Stimulated activated CD8-positive, alpha-beta memory T cell treated with anti-CD3 and anti-CD28 coated beads, Interleukin-2, amount 100 ng/mL, for 48 hours (primary cell): ENCODE data around the gene MBP.
"Not testable (repeated sequence)": the region's sequence is repeated elsewhere in the genome, so short reads cannot be mapped to it uniquely, and the experiment has no call there.

Experiments used
- DNase-seq, 2 donors: peaks; one replicate each; pipeline ENCODE4 v3.0.0-alpha.2; 2020; ENCODE audit warnings: low read depth in 2 of 2

The MBP gene

DNA sequence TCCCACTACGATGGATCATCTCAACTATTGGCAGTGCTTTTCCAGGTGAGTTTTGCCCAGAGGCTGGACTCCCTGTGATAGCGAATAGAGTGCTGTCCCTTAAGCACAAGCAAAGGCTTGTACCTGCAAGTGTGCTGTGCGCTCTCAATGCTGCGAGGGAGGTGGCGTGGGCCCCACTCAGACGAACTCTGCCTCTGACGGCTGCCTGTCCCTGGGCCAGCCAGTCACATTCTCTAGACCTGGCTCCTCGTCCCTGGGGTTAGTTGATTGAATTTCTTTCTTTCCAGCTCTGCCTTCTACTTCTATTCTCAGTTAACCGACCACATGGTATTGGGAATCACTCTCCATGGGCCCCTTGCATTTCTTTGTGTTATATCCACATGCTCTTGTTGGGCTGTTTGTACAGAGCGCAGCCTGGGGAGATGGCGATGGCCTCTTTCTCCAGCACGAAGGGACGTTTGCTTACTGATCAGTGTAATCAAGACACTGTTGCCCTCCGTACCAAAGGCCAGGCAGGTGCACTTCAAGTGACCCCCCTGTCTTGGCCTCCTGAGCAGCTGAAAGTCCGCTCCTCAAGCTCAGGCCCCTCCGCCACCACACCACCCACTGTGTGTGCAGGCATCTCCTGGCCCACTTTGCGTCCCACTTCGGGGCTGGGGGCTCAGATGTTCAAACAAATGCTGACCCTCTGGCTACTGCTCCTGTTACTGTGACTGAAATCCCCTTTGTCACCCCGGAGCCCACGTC, 158.9 kb downstream of the MBP start:
- no peak for DNase-seq

DNA sequence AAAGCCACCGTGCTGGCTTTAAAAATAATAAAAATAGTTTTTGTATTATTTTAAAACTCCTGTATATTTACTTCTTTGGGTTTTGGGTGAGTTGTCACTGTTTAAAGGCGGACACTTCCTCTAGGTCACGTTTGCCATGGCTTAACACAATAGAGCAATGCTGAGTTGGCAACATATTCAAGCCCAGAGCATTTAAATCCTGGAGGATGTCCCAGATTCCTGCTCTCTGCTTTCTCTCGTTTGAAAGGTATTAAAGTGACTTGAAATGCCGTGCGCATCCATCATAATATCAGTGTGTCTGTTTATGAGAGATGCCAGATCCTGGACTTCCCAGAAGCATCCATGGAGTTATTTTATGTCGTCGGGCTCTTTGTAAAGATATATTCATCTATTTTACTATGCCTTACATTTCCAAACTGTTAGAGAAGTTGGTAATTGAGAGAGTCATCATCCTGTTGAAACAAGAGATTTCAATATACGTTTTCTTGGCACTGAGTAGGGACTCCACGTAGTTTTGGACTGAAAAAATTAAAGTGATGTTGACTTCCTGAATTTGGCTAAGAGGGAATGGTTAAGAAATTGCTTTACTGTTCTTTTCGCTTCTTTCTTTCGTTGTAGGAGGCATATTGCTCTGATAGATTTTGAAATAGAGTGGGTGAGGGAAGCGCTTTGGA, 159.6 kb downstream of the MBP start:
- DNase-seq: no peak

DNA sequence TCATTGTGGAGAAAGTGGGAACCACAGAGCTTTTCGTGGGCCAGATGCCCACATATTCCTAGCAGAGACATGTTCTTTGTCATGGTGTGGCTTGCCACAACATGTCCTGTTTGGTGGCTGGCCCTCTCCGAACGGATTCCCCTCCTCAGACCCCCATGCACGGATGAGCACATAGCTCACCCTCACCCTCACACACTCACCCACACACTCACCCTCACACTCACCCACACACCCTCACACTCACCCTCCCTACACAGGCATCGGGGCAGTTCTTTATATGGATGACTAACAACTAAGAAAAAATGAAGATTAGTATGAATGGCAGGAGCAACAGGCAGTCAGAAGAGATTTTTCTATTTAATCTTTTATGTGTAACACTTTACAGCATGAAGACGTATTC, 160.3 kb downstream of the MBP start:
- DNase-seq: no peak

DNA sequence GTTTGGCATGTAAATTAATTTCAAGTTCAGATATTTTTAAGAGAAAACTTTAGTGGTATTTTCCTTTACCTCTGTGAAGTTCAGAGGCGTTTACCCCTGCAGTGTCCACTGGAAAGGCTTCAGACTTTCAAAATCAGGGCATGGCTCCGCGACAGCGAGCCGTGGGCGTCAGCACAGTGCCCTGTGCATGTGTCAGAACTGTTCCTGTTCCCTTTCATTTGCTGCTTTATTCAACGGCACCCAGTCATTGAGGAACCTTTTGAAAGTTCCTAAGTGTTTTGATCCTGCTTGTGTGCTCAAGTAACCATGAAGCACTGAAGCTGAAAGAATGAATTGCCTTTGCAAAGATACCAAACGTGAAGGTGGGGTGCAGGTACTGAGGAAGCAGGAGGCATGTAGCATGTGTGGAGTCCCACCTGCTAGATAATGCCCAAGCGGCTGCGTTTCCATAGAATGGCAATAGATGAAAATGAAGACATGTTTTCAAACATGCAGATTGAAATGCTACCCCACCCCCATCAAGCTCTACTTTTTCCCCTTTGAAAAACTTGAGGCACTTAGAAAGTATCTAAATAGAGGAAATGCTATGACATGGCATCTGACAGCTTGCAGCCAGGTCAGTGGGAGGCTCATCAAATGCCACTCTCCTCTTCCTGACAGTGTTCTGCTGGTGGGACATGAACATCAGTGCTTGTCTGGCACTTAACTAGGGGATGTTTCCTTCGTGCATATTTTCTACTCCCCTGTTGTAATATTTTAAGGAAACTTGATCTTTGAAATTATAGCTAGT, 161.6 kb downstream of the MBP start:
- no peak for DNase-seq

DNA sequence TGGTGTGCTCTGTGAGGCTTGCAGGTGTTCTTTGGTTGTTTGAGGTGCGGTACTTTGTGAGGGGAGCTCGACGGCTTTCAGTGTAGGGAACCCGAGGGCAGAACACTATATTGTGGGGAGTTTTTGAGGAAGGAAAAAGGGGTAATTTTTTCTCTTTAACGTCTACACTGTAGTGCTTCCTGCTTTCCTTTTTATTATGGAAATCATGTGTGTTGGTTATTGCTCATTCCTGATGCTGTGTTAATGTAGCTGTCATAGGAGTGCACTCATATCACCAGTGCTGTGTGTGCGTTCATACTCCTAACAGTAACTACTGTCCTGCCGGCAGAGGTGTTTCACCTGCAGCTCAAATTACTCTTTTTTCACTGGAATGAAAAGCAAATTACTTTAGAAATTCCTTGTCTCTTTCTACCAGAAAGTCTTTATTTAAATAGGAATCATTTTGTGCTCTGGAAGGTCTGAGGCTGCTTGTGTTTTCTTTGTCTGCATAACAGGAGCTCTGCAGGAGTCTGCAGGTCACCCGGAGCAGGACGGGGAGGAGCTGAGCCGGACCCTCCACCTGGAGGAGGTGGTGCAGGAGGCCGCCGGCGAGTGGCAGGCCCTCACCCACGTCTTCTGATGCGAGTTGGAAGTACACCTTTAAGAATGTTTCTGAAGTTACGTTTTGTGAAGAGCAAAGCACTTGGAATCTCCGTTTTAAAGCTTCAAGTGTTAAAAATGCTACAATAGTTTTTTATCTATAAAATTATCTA, 164.7 kb downstream of the MBP start:
- no peak for DNase-seq

DNA sequence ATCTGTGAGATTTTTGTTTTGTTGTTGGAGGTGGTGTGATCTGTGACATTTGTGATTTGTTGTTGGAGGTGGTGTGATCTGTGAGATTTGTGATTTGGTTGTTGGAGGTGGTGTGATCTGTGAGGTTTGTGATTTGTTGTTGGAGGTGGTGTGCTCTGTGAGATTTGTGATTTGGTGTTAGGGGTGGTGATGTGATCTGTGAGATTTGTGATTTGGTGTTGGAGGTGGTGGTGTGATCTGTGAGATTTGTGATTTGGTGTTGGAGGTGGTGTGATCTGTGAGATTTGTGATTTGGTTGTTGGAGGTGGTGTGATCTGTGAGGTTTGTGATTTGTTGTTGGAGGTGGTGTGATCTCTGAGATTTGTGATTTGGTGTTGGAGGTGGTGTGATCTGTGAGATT, 165.3 kb downstream of the MBP start:
- DNase-seq: not testable (repeated sequence)

DNA sequence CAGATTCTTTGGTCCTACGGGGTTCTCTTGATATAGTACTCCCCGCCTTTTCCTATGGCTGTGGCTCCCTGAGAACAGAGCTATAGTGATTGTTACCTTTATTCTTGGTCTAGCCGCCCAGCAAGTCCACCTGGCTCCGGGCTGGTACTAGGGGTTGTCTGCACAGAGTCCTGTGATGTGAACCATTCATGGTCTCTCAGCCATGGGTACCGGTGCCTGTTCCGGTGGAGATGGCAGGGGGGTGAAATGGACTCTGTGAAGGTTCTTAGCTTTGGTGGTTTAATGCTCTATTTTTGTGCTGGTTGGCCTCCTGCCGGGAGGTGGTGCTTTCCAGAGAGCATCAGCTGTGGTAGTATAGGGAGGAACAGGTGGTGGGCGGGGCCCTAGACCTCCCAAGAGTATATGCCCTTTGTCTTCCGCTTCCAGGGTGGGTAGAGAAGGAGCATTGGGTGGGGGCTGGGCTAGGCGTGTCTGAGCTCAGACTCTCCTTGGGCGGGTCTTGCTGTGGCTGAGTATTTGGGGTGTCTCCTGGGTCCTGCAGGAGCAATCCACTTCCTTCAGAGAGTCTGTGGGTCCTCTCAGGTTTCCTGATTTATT, 166.9 kb downstream of the MBP start:
- DNase-seq: not testable (repeated sequence)

DNA sequence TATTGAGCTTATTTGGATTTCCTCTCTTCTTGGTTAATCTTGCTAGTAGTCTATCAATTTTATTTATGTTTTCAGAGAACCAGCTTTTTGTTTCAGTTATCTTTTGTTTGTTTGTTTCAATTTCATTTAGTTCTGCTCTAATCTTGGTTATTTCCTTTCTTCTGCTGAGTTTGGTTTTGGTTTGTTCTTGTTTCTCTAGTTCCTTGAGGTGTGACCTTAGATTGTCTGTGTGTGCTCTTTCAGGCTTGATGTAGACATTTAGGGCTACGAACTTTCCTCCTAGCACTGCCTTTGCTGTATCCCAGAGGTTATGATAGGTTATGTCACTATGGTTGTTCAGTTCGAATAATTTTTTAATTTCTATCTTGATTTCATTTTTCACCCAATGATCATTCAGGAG, 168.6 kb downstream of the MBP start:
- DNase-seq: no peak

DNA sequence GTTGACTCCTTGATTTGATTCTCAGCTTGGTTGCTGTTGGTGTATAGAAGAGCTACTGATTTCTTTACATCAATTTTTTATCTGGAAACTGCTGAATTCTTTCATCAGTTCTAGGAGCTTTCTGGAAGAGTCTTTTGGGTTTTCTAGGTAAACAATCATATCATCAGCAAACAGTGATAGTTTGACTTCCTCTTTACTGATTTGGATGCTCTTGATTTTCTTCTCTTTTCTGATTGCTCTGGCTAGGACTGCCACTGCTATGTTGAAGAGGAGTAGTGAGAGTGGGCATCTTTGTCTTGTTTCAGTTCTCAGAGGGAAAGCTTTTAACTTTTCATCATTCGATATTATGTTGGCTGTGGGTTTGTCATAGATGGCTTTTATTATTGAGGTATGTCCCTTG, 169.7 kb downstream of the MBP start:
- no peak for DNase-seq

DNA sequence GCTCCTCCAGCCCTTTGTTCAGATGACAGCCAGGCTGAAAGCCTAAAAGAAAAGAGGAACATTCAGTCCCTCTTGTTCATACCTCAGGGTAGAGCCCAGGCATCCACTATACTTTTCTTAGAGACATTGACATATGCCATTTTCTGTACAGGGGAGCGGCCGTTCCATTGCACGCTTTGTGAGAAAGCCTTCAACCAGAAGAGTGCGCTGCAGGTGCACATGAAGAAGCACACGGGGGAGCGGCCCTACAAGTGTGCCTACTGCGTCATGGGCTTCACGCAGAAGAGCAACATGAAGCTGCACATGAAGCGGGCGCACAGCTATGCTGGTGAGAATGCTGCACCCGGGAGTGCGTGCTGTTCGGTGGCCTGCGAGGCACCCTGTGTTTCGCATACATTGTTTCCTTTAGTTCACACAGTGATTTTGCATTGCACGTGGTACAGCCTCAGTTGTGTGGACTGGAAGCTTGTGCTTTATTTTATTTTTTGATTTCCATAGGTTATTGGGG, 172.0 kb downstream of the MBP start:
- DNase-seq: no peak

DNA sequence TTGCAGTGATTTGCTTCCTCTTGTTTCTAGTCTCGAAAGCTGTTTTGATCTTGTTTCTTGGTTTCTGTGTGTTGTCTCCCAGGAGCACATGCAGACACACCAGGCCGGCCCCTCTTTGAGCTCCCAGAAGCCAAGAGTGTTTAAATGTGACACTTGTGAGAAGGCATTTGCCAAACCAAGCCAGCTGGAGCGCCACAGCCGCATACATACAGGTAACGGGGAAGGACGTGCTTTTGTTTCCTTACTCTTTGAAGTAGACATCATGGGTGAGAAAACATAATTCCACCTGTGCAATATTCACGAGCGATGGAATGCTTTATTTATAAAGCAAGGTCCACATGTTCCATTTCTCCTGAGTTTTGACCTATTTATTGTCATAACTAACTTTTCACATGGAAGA, 173.0 kb downstream of the MBP start:
- DNase-seq: no peak

DNA sequence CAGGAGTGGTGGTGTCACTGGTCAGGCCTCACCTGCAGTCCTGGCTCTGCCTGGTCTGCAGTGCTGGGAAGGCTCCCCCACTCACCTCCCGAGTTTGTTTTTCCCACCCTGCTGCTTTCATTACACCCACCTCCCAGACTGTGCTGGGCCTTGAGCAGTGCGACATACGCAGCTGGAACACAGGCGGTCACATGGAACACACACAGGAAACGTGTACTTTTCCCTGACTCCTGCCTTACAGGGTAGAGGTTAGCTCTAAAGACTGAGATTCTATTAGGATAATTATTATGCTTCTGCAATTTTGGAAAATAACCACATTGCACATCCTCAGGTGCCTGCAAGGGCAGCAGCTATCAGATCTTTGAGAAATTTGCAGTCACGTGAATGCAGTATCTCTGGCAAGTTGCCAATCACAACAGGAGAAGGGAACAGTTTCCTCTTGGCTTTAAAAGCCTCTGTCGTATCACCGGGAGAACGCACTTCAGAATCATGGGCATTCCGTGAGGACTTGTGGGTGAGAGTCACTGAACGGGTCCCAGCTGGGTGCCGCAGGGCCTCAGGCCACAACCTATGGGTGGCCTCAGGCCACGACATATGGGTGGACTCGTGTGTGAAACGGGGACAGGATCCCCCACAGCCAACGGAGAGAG, 173.8 kb downstream of the MBP start:
- no peak for DNase-seq

DNA sequence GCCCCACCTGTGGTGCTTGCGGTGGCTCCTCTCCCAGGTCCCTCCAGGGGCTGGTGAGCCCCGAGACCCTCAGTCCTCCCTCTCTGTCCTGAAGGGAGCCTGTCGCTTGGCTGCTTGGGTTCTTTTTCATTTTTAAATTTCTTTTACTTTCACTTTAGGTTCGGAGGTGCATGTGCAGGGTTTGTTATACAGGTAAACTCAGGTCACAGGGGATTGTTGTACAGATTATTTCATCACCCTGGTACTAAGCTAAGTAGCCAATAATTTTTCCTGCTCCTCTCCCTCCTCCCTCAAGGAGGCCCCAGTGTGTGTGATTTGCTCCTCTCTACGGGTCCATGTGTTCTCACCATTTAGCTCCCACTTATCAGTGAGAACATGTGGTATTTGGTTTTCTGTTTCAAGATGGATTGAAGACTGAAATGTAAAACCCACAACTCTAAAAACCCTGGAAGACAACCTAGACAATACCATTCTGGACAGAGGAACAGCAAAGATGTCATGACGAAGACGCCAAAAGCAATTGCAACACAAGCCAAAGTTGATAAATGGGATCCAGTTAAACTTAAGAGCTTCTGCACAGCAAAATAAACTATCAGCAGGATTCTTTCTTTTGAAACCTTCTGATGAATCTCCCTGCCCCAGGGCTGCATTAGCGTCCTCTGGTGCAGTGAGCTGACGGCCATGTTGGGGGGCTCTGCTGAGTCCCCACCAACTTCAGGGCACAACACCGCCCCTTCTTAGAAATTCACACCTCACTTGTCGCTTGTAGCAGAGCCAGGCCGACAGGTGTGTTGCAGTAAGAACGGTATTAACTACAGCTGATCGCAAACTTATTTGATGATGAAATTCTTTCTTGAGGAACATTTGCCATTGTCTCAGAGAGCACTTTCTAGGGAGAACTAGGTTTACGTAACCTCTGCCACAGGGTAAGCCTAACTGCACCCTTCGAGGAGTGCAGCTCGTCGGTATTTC, 174.9 kb downstream of the MBP start:
- no peak for DNase-seq

DNA sequence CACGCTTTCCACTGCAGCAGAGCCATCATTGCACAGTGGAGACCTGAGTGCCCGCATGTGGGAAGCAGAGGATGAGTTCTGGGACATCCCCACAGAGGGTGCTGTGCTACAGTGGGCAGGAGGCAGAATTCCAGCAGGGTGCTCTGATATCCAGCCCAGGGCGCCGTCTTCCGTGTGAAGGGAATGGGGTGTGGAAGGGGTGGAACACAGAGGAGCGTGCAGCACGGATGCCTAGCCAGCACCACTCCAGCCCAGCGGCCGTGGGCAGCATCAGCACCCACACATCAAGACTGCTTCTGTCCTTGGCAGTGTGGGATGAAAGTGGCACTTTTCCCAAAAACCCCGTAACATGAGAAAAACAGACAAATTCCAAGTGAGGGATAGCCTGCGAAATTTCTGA, 175.9 kb downstream of the MBP start:
- no peak for DNase-seq

DNA sequence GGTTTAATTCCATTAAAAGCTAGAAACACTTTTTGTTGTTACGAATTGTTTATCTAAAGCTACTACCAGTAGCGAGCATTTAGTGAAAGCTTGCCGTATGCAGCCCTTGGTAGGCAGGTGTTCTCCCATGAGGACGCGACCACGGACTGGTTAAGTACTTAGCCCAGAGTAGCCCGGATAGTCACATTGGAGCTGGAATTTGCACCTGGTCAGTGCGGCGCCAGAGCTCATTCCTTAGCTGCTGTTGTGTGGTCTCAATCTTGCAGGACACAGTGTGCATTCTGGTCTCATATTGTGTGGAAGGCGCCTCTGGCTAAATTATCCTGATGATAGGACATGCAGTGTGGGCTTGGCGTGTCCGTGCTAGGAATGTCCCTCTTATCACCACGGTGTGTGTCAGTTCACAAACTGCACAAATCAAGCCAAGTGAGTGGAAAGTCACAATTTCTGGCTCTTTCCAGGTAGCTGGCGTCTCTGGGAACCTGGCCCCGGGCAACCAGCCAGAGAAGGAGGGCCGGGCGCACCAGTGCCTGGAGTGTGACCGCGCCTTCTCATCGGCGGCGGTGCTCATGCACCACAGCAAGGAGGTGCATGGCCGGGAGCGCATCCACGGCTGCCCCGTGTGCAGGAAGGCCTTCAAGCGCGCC, 176.9 kb downstream of the MBP start:
- DNase-seq: no peak

DNA sequence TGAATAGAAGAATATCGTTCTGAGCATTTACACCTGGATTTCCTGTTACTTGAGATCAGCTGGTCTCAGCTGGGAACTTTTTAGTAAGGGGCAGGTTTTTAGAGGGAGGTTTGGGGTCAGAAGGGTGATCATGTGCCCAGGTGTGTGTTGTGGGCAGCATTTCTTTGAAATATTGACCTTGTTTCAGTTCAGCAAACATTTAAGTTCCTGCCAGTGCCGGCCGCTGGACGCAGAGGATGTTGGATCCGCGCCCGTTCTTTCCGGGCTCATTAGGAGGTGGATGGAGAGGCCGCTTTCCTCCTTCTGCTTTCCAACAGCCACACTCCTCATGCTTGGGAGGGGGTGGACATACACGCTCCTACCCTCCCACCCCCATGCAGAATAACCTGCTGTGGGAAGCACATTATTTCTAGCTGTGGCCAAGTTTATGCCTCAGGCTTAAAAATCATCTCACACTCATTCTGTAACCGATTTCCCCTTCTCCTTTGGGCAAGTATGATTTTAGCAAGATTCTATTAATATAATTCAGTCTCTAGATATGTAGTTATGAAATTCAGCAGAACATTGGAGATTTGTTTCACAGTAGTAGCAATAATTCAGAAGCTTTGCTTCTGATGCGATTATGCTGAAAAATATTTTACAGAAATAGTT, 178.9 kb downstream of the MBP start:
- no peak for DNase-seq

DNA sequence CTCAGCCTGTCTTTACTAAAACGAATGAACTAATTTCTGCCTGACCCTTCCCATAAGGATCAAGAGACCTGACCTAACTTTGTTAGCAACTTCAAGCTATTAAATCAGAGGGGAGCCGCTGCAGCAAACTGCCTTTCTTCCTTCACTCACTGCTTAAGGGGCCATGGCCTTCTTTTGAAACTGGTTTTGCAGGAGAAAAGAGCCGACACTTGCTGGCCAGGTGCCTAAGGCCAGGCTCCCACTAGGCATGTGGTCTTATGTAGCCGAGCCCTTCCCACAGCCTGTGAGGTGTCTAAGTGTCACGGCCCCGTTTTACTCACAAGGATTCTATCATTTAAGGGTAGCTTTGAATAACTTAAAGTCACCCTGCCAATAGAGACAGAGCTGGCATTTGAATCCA, 179.4 kb downstream of the MBP start:
- DNase-seq: no peak

DNA sequence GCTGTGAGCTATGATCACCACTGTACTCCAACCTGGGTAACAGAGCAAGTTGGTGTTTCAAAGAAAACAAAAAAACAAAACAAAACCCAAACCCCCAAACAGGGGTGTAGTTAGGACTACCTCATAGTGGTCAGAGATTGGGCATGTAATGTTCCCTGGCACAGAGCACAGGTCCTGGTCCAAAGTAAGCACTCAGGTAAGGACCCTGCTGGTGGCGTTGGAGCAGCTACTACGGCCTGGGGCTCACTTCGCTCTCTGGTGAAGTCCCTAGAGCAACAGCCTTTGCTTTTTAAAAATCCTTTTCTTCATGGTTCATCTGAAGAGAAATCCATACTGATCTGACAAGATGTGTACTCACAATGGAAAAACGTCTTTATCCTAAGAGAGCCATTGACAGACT, 179.8 kb downstream of the MBP start:
- DNase-seq: no peak
